Rectal smooth muscle tissue (tissue), 1 donor: ENCODE data around the gene MYLK4.

Experiments used
- H3K27ac ChIP-seq: one replicate; pipeline ENCODE4 v1.7.0; 2013; ENCODE audit warnings: low read depth, low read length, inconsistent platforms
- H3K27me3 ChIP-seq: one replicate; pipeline ENCODE4 v1.7.0; 2013; ENCODE audit warnings: low read length; ENCODE audit not compliant: control insufficient read depth, insufficient read depth
- H3K36me3 ChIP-seq: one replicate; pipeline ENCODE4 v1.7.0; 2013; ENCODE audit warnings: low read length; ENCODE audit not compliant: control insufficient read depth, insufficient read depth
- H3K4me1 ChIP-seq: one replicate; pipeline ENCODE4 v1.7.0; 2013; ENCODE audit warnings: low read length; ENCODE audit not compliant: control insufficient read depth, insufficient read depth
- H3K4me3 ChIP-seq: one replicate; pipeline ENCODE4 v1.7.0; 2013; ENCODE audit warnings: low read length
- H3K9ac ChIP-seq: one replicate; pipeline ENCODE4 v1.7.0; 2013; ENCODE audit warnings: low read length

Gene MYLK4

GRCh38 chr6:2669067-2669700 is 81.5 kb downstream of the MYLK4 start:
- H3K27ac ChIP-seq, result no peak overlapping the region
- H3K4me1 ChIP-seq, result no peaks in the 10 kb centered on the region
- no peaks in the 10 kb centered on the region for H3K36me3 ChIP-seq
- H3K9ac ChIP-seq, result no peak overlapping the region
- no peaks in the 10 kb centered on the region for H3K27me3 ChIP-seq
- H3K4me3 ChIP-seq, result no peak overlapping the region

- Histone ChIP-seq H3K27ac (no peak overlapping the region), H3K27me3 (no peaks in the 10 kb centered on the region), H3K9ac (no peak overlapping the region), H3K4me1 (no peaks in the 10 kb centered on the region), H3K36me3 (no peaks in the 10 kb centered on the region), H3K4me3 (no peak overlapping the region)
These were observed 83.1 kb downstream of the MYLK4 start for GRCh38 chr6:2667617-2668016.

- H3K27me3 ChIP-seq, result no peaks in the 10 kb centered on the region
- H3K4me3 ChIP-seq, result no peak overlapping the region
- no peaks in the 10 kb centered on the region for H3K36me3 ChIP-seq
- no peaks in the 10 kb centered on the region for H3K4me1 ChIP-seq
- no peak overlapping the region for H3K9ac ChIP-seq
- no peak overlapping the region for H3K27ac ChIP-seq
These were observed 83.7 kb downstream of the MYLK4 start for GRCh38 chr6:2666906-2667575.

GRCh38 chr6:2665146-2666070 is 85.3 kb downstream of the MYLK4 start:
- Histone ChIP-seq H3K9ac (no peak overlapping the region), H3K4me1 (no peaks in the 10 kb centered on the region), H3K4me3 (no peak overlapping the region), H3K27me3 (no peaks in the 10 kb centered on the region), H3K27ac (no peak overlapping the region), H3K36me3 (no peaks in the 10 kb centered on the region)

- H3K36me3 ChIP-seq, result no peaks in the 10 kb centered on the region
- H3K4me1 ChIP-seq, result no peaks in the 10 kb centered on the region
- no peak overlapping the region for H3K27ac ChIP-seq
- H3K4me3 ChIP-seq, result no peak overlapping the region
- no peaks in the 10 kb centered on the region for H3K27me3 ChIP-seq
- no peak overlapping the region for H3K9ac ChIP-seq
These were observed 87.6 kb downstream of the MYLK4 start for GRCh38 chr6:2663123-2663522.

GRCh38 chr6:2661651-2662050 is 89.1 kb downstream of the MYLK4 start:
- no peak overlapping the region for H3K27ac ChIP-seq

GRCh38 chr6:2659882-2660281 is 90.8 kb downstream of the MYLK4 start:
- H3K27me3 ChIP-seq, result no peaks in the 10 kb centered on the region
- H3K36me3 ChIP-seq, result no peaks in the 10 kb centered on the region
- no peak overlapping the region for H3K9ac ChIP-seq
- no peak overlapping the region for H3K4me3 ChIP-seq
- H3K27ac ChIP-seq, result no peak overlapping the region
- no peaks in the 10 kb centered on the region for H3K4me1 ChIP-seq

More at GRCh38 chr6:2661651-2662050, 89.1 kb downstream of the MYLK4 start:
- no peak overlapping the region for H3K4me3 ChIP-seq
- H3K36me3 ChIP-seq, result no peaks in the 10 kb centered on the region
- H3K9ac ChIP-seq, result no peak overlapping the region
- no peaks in the 10 kb centered on the region for H3K4me1 ChIP-seq
- no peaks in the 10 kb centered on the region for H3K27me3 ChIP-seq

- Histone ChIP-seq H3K27me3 (no peaks in the 10 kb centered on the region), H3K4me1 (no peaks in the 10 kb centered on the region), H3K4me3 (no peak overlapping the region), H3K27ac (no peak overlapping the region), H3K9ac (no peak overlapping the region), H3K36me3 (no peaks in the 10 kb centered on the region)
These were observed 91.3 kb downstream of the MYLK4 start for GRCh38 chr6:2659381-2659780.

GRCh38 chr6:2658788-2659187 is 91.9 kb downstream of the MYLK4 start:
- no peak overlapping the region for H3K9ac ChIP-seq
- no peaks in the 10 kb centered on the region for H3K36me3 ChIP-seq
- no peak overlapping the region for H3K4me3 ChIP-seq
- no peaks in the 10 kb centered on the region for H3K27me3 ChIP-seq
- no peak overlapping the region for H3K27ac ChIP-seq
- no peaks in the 10 kb centered on the region for H3K4me1 ChIP-seq

GRCh38 chr6:2656460-2657079 is 94.2 kb downstream of the MYLK4 start:
- H3K4me1 ChIP-seq, result no peaks in the 10 kb centered on the region
- H3K4me3 ChIP-seq, result no peak overlapping the region
- H3K36me3 ChIP-seq, result no peaks in the 10 kb centered on the region
- H3K27ac ChIP-seq, result no peak overlapping the region
- no peak overlapping the region for H3K9ac ChIP-seq
- H3K27me3 ChIP-seq, result no peaks in the 10 kb centered on the region

GRCh38 chr6:2655844-2656433 is 94.8 kb downstream of the MYLK4 start:
- Histone ChIP-seq H3K27ac (no peak overlapping the region), H3K4me1 (no peaks in the 10 kb centered on the region), H3K4me3 (no peak overlapping the region), H3K36me3 (no peaks in the 10 kb centered on the region), H3K27me3 (no peaks in the 10 kb centered on the region), H3K9ac (no peak overlapping the region)
